ENCODE results near the gene TCL1A.

- no peak for TF ChIP-seq POLR2AphosphoS5 (IDR thresholded peaks at IDR 0.05; ENCODE audit: insufficient read depth in 1 of 2, low read depth in 1 of 2)
- TF ChIP-seq CTCF (IDR thresholded peaks at IDR 0.05): no peak
- no peak for TF ChIP-seq POLR2A (IDR thresholded peaks at IDR 0.05)
These were observed 22.3 kb downstream of the TCL1A start for GRCh38 chr14:95691591-95691990.

All from vagina (tissue), 2 donors.